HepG2 (cell line): ENCODE data around the gene TALDO1. TPM values are rescaled to one million over a fixed set of nuclear protein-coding genes. Genes with fewer than 3 reads are reported as not detected.

Experiments used
- CEBPZ ChIP-seq: IDR thresholded peaks from 2 replicates; pipeline ENCODE4 v1.6.1; 2012; ENCODE audit warnings: low read length, improper control_type of control experiment
- FOXO4 ChIP-seq: sonication (generic); formaldehyde crosslinking; conservative IDR thresholded peaks from 2 replicates; pipeline ENCODE4 v1.8.1; 2023; ENCODE audit warnings: missing genetic modification reagents
- GATAD2A ChIP-seq: IDR thresholded peaks from 2 replicates; pipeline ENCODE4 v1.6.1; 2016
- GTF3A ChIP-seq: sonication (generic); formaldehyde crosslinking; conservative IDR thresholded peaks from 2 replicates; pipeline ENCODE4 v1.4.0; 2020; ENCODE audit warnings: mild to moderate bottlenecking, missing genetic modification reagents
- HOXA3 ChIP-seq: sonication (generic); formaldehyde crosslinking; IDR thresholded peaks from 2 replicates; pipeline ENCODE4 v1.5.0; 2020; ENCODE audit warnings: missing genetic modification reagents
- LBX2 ChIP-seq: sonication (generic); formaldehyde crosslinking; IDR thresholded peaks from 2 replicates; pipeline ENCODE4 v1.5.0; 2020; ENCODE audit warnings: missing genetic modification reagents, mild to moderate bottlenecking, borderline replicate concordance
- PAWR ChIP-seq: sonication (generic); formaldehyde crosslinking; IDR thresholded peaks from 2 replicates; pipeline ENCODE4 v1.4.0; 2020; ENCODE audit warnings: missing genetic modification reagents, mild to moderate bottlenecking, borderline replicate concordance
- RBFOX2 ChIP-seq: fragments of 200-400 bp; formaldehyde crosslinking; IDR thresholded peaks from 2 replicates; pipeline ENCODE4 v1.6.1; 2017; ENCODE audit warnings: low read depth, mild to moderate bottlenecking, low read length
- SALL1 ChIP-seq: sonication (generic); formaldehyde crosslinking; IDR thresholded peaks from 2 replicates; pipeline ENCODE4 v1.8.0; 2022; ENCODE audit warnings: mild to moderate bottlenecking, missing genetic modification reagents
- SP4 ChIP-seq: sonication (generic); formaldehyde crosslinking; IDR thresholded peaks from 2 replicates; pipeline ENCODE4 v1.8.1; 2023; ENCODE audit warnings: mild to moderate bottlenecking, missing genetic modification reagents
- TBP ChIP-seq: sonication (generic); formaldehyde crosslinking; IDR thresholded peaks from 2 replicates; pipeline ENCODE4 v1.5.0; 2020; ENCODE audit warnings: missing genetic modification reagents
- ZFP62 ChIP-seq: sonication (generic); formaldehyde crosslinking; IDR thresholded peaks from 2 replicates; pipeline ENCODE4 v1.4.0; 2020; ENCODE audit warnings: missing genetic modification reagents
- ZNF574 ChIP-seq: sonication (generic); formaldehyde crosslinking; IDR thresholded peaks from 2 replicates; pipeline ENCODE4 v1.4.0; 2020; ENCODE audit warnings: missing genetic modification reagents
- ZNF724P ChIP-seq: sonication (generic); formaldehyde crosslinking; IDR thresholded peaks from 2 replicates; pipeline ENCODE4 v1.8.0; 2022; ENCODE audit warnings: missing genetic modification reagents, borderline replicate concordance
- ZNF766 ChIP-seq: sonication (generic); formaldehyde crosslinking; IDR thresholded peaks from 2 replicates; pipeline ENCODE4 v1.5.0; 2020; ENCODE audit warnings: missing genetic modification reagents, borderline replicate concordance
- ZNF780A ChIP-seq: sonication (generic); formaldehyde crosslinking; IDR thresholded peaks from 2 replicates; pipeline ENCODE4 v1.8.0; 2022; ENCODE audit warnings: mild to moderate bottlenecking, missing genetic modification reagents, moderate library complexity
- ZNF883 ChIP-seq: sonication (generic); formaldehyde crosslinking; IDR thresholded peaks from 2 replicates; pipeline ENCODE4 v1.5.1; 2020; ENCODE audit warnings: mild to moderate bottlenecking, missing genetic modification reagents; ENCODE audit errors: not compliant biosample characterization
- polyA plus RNA-seq, 8 experiments: library from polyadenylated mRNA; depleted of rRNA in 3 of 8; stranded (reverse) in 7 of 8; unstranded in 1 of 8; fragments of >200 nt; fragmentation: Illumina TruSeq in 4 of 8; extraction: Trizol in 4 of 8; gene quantifications; 2 replicates each; pipeline versions ENCODE4 v1.2.1 to v1.2.3, GENCODE V29; 2011 to 2016; ENCODE audit warnings: low read depth in 4 of 8, missing spikeins in 1 of 8, mixed read lengths in 1 of 8; ENCODE audit not compliant: insufficient read depth in 1 of 8
- total RNA-seq, 5 experiments: library from RNA; depleted of rRNA; stranded (reverse); fragments of >200 nt; fragmentation: Illumina TruSeq; extraction: Trizol; gene quantifications; 2 replicates each; pipeline ENCODE4 v1.2.3, GENCODE V29; 2016; ENCODE audit warnings: low read depth in 1 of 5

Gene TALDO1
- total and polyA plus RNA-seq, 2 of the 13 experiments (the other 11 are each of a cell fraction or from before 2014, with no cell fraction given): 107 to 240 TPM

GRCh38 chr11:788953-789940, 42.0 kb downstream of the TALDO1 start (continued):
- no peak for TF ChIP-seq CEBPZ
- TF ChIP-seq ZNF724P (CRISPR knock-in tag): no peak
- no peak for TF ChIP-seq LBX2 (CRISPR knock-in tag)
- TF ChIP-seq PAWR (CRISPR knock-in tag): no peak
- no peak for TF ChIP-seq GATAD2A (CRISPR knock-in tag)
- peak; percentile 9; the same call in 1 of the 2 replicates for TF ChIP-seq SALL1 (CRISPR knock-in tag)
- no peak for TF ChIP-seq HOXA3
- TF ChIP-seq TBP (CRISPR knock-in tag): no peak
- no peak for TF ChIP-seq SP4 (CRISPR knock-in tag)
- no peak for TF ChIP-seq ZNF780A (CRISPR knock-in tag)
- TF ChIP-seq RBFOX2: no peak
- TF ChIP-seq GTF3A (CRISPR knock-in tag): no peak
- no peak for TF ChIP-seq ZNF766 (CRISPR knock-in tag)
- no peak for TF ChIP-seq ZNF883 (CRISPR knock-in tag)
- TF ChIP-seq ZFP62: no peak
- TF ChIP-seq ZNF574 (CRISPR knock-in tag): no peak
- TF ChIP-seq FOXO4 (CRISPR knock-in tag): no peak
